Upper lobe of left lung (tissue), 6 donors: ENCODE data around the gene GBE1. TPM values are rescaled to one million over a fixed set of nuclear protein-coding genes. Genes with fewer than 3 reads are reported as not detected.

ENCODE experiments used
- ATAC-seq, 2 donors: fragments of 200-7000 bp; cut with Tn5 transposase; one replicate each; pipeline ENCODE4 v1.9.1; 2022; ENCODE audit warnings: mild to moderate bottlenecking in 2 of 2, moderate library complexity in 2 of 2; ENCODE audit not compliant: low FRiP score in 2 of 2
- DNase-seq, 2 donors: peaks; one replicate each; pipeline ENCODE4 v3.0.0-alpha.2; 2019 to 2020
- H3K27ac ChIP-seq, 4 donors: fragments of 200-600 bp; sonication (generic); one replicate each; pipeline ENCODE4 v1.5.1; 2016 to 2019
- H3K27me3 ChIP-seq, 4 donors: fragments of 200-600 bp; sonication (generic); one replicate each; pipeline ENCODE4 v1.5.1; 2017 to 2019
- H3K36me3 ChIP-seq, 4 donors: fragments of 200-600 bp; sonication (generic); one replicate each; pipeline ENCODE4 v1.5.1; 2016 to 2019
- H3K4me1 ChIP-seq, 4 donors: fragments of 200-600 bp; sonication (generic); one replicate each; pipeline ENCODE4 v1.5.1; 2018 to 2019
- H3K4me3 ChIP-seq, 4 donors: fragments of 200-600 bp; sonication (generic); one replicate each; pipeline ENCODE4 v1.5.1; 2017 to 2019; ENCODE audit warnings: mild to moderate bottlenecking in 2 of 4, moderate library complexity in 1 of 4
- H3K9me3 ChIP-seq, 4 donors: fragments of 200-600 bp; sonication (generic); one replicate each; pipeline ENCODE4 v1.5.1; 2018 to 2019
- CTCF ChIP-seq, 6 experiments: fragments of 450-650 bp in 4 of 6; fragments of 200-600 bp in 2 of 6; sonication (generic) in 2 of 6; IDR thresholded peaks; one replicate each; pipeline ENCODE4 v1.5.1; 2016 to 2019; ENCODE audit warnings: antibody characterized with exemption in 6 of 6
- EP300 ChIP-seq, 4 donors: sonication (generic); formaldehyde crosslinking; IDR thresholded peaks; one replicate each; pipeline ENCODE4 v1.5.1; 2017; ENCODE audit warnings: antibody characterized with exemption in 4 of 4, control low read depth in 2 of 4
- POLR2A ChIP-seq, 4 donors: fragments of 450-650 bp; IDR thresholded peaks; one replicate each; pipeline ENCODE4 v1.5.1; 2016 to 2017; ENCODE audit warnings: antibody characterized with exemption in 4 of 4, mild to moderate bottlenecking in 2 of 4
- POLR2AphosphoS5 ChIP-seq, 2 donors: sonication (generic); formaldehyde crosslinking; IDR thresholded peaks; one replicate each; pipeline ENCODE4 v1.5.1; 2017; ENCODE audit warnings: antibody characterized with exemption in 2 of 2
- WGBS, 2 donors: methylation state at CpG; one replicate each; pipeline ENCODE4 v1.1.5; 2017 to 2018; 5-methylcytosine and 5-hydroxymethylcytosine counted together
- total RNA-seq, 6 donors: library from RNA; depleted of rRNA in 4 of 6; stranded (reverse); fragments of >200 nt in 4 of 6; gene quantifications; one replicate each; pipeline versions ENCODE4 v1.1.0 to v1.2.1, GENCODE V29; 2016 to 2021
- donor health status: DM: no; HTN: no; CAD: no; lungs with moderate emphysema.
- donor health status: DM: no; HTN: yes; CAD: no; lungs with severe emphysema.

GBE1 gene
- total RNA-seq, 6 donors from 2014 or later: 19.9 to 40.9 (median 27.5) TPM

- 83 to 84% methylated on average over 5 of the region's 5 CpGs for WGBS, 2 donors
- ATAC-seq (no peak), DNase-seq (no peak)
- Histone ChIP-seq H3K36me3 (peaks cover 0 to 7% (median 0%) of the 10 kb centered on the region in 4 donors), H3K27me3 (no peaks in the 10 kb centered on the region), H3K4me1 (no peaks in the 10 kb centered on the region), H3K4me3 (no peak overlapping the region), H3K27ac (no peak overlapping the region), H3K9me3 (no peaks in the 10 kb centered on the region)
- TF ChIP-seq CTCF (IDR thresholded peaks at IDR 0.05) (no peak), EP300 (IDR thresholded peaks at IDR 0.05) (no peak), POLR2AphosphoS5 (IDR thresholded peaks at IDR 0.05) (no peak)
Measured at GRCh38 chr3:81676706-81677456, 84.6 kb downstream of the GBE1 start.

GRCh38 chr3:81674690-81675089 lies 86.8 kb downstream of the GBE1 start:
- no peak overlapping the region for H3K4me3 ChIP-seq
- no peaks in the 10 kb centered on the region for H3K9me3 ChIP-seq
- H3K27me3 ChIP-seq: no peaks in the 10 kb centered on the region
- no peak for ATAC-seq
- TF ChIP-seq POLR2AphosphoS5 (IDR thresholded peaks at IDR 0.05) (no peak), CTCF (IDR thresholded peaks at IDR 0.05) (no peak), EP300 (IDR thresholded peaks at IDR 0.05) (no peak), POLR2A (IDR thresholded peaks at IDR 0.05) (no peak)
- no peak for DNase-seq
- H3K27ac ChIP-seq: no peak overlapping the region
- no peaks in the 10 kb centered on the region for H3K4me1 ChIP-seq
- H3K36me3 ChIP-seq: peaks cover 0 to 1% (median 0%) of the 10 kb centered on the region in 4 donors

GRCh38 chr3:81668283-81668682 lies 93.2 kb downstream of the GBE1 start:
- no peaks in the 10 kb centered on the region for H3K36me3 ChIP-seq
- no peak overlapping the region for H3K27ac ChIP-seq
- no peaks in the 10 kb centered on the region for H3K4me1 ChIP-seq
- ATAC-seq (no peak), DNase-seq (no peak)
- WGBS, 2 donors: 88 to 91% methylated on average over 3 of the region's 3 CpGs
- H3K27me3 ChIP-seq: no peaks in the 10 kb centered on the region
- TF ChIP-seq EP300 (IDR thresholded peaks at IDR 0.05) (no peak), POLR2AphosphoS5 (IDR thresholded peaks at IDR 0.05) (no peak), CTCF (IDR thresholded peaks at IDR 0.05) (no peak), POLR2A (IDR thresholded peaks at IDR 0.05) (no peak)
- no peak overlapping the region for H3K4me3 ChIP-seq
- no peaks in the 10 kb centered on the region for H3K9me3 ChIP-seq

GRCh38 chr3:81666502-81667121 lies 94.8 kb downstream of the GBE1 start:
- no peak overlapping the region for H3K4me3 ChIP-seq
- no peak overlapping the region for H3K27ac ChIP-seq
- H3K36me3 ChIP-seq: no peaks in the 10 kb centered on the region
- no peak for DNase-seq
- no peak for TF ChIP-seq EP300 (IDR thresholded peaks at IDR 0.05)
- peak in 5 of 6 experiments; percentile 40 to 58 (median 50) for TF ChIP-seq CTCF (IDR thresholded peaks at IDR 0.05)
- H3K9me3 ChIP-seq: no peaks in the 10 kb centered on the region
- ATAC-seq: no peak
- no peaks in the 10 kb centered on the region for H3K4me1 ChIP-seq
- H3K27me3 ChIP-seq: no peaks in the 10 kb centered on the region

- Histone ChIP-seq H3K27ac (no peak overlapping the region), H3K4me3 (no peak overlapping the region), H3K4me1 (no peaks in the 10 kb centered on the region), H3K27me3 (no peaks in the 10 kb centered on the region), H3K9me3 (no peaks in the 10 kb centered on the region), H3K36me3 (no peaks in the 10 kb centered on the region)
- WGBS, 2 donors: 94 to 98% methylated on average over 9 to 10 of the region's 10 CpGs
- ATAC-seq (no peak), DNase-seq (peak in 1 of 2 donors; percentile 40)
- TF ChIP-seq EP300 (IDR thresholded peaks at IDR 0.05) (no peak), POLR2A (IDR thresholded peaks at IDR 0.05) (no peak), CTCF (IDR thresholded peaks at IDR 0.05) (no peak), POLR2AphosphoS5 (IDR thresholded peaks at IDR 0.05) (no peak)
Measured at GRCh38 chr3:81663114-81663513, 98.3 kb downstream of the GBE1 start.
